ENCODE measurements around the gene CAMK2A.

Gene CAMK2A

GRCh38 chr5:150184990-150185912 lies 104.3 kb downstream of the CAMK2A start:
- Histone ChIP-seq H3K27ac (ENCODE audit: extremely low read depth, low read depth, low read length) (no peak overlapping the region), H3K4me1 (ENCODE audit: control insufficient read depth, insufficient read depth, low read length) (0 out of 2 replicates have a peak, but pooled peaks cover 3% of the 10 kb centered on the region), H3K4me3 (ENCODE audit: low read depth, low read length) (no peak overlapping the region), H3K9me3 (ENCODE audit: control insufficient read depth, insufficient read depth, low read depth, low read length) (no peaks in the 10 kb centered on the region), H3K36me3 (ENCODE audit: control insufficient read depth in 2 of 2, insufficient read depth in 1 of 2, low read length in 2 of 2) (no peaks in the 10 kb centered on the region)
- TF ChIP-seq ZIC2 (tag by site-specific recombination; IDR thresholded peaks at IDR 0.05) (0 out of 2 replicates have a peak, but pooled peaks have one; percentile 21), ZNF529 (tag by site-specific recombination; IDR thresholded peaks at IDR 0.05; ENCODE audit: insufficient replicate concordance) (no peak), ZNF324 (tag by site-specific recombination; IDR thresholded peaks at IDR 0.05) (no peak), ZNF792 (tag by site-specific recombination; IDR thresholded peaks at IDR 0.05) (no peak), ZEB2 (tag by site-specific recombination; IDR thresholded peaks at IDR 0.05) (no peak), YY2 (tag by site-specific recombination; IDR thresholded peaks at IDR 0.05) (no peak), ZNF510 (tag by site-specific recombination; IDR thresholded peaks at IDR 0.05; ENCODE audit: insufficient replicate concordance) (no peak), ZNF664 (tag by site-specific recombination; IDR thresholded peaks at IDR 0.05) (no peak), ZNF2 (tag by site-specific recombination; IDR thresholded peaks at IDR 0.05) (no peak)
- CTCF ChIA-PET = interaction anchor here (0.8 kb wide), 1 partner anchor 56 kb away, joined by 4 read pairs; no protein-coding TSS in a partner anchor
- POLR2A ChIA-PET = no interaction called here

GRCh38 chr5:150184006-150184405 lies 105.6 kb downstream of the CAMK2A start:
- ChIA-PET CTCF (interaction anchor here (0.9 to 1.0 kb wide), 2 partner anchors 9 to 22 kb away, joined by 3 to 5 read pairs; no protein-coding TSS in a partner anchor), POLR2A (no interaction called here)
- no peak overlapping the region for H3K4me3 ChIP-seq (ENCODE audit: low read depth, low read length)
- H3K36me3 ChIP-seq (ENCODE audit: control insufficient read depth in 2 of 2, insufficient read depth in 1 of 2, low read length in 2 of 2) = no peaks in the 10 kb centered on the region
- H3K27ac ChIP-seq (ENCODE audit: extremely low read depth, low read depth, low read length) = no peak overlapping the region
- TF ChIP-seq GLIS1 (tag by site-specific recombination; IDR thresholded peaks at IDR 0.05) (no peak), ZBTB8A (tag by site-specific recombination; IDR thresholded peaks at IDR 0.05) (no peak), SALL2 (tag by site-specific recombination; IDR thresholded peaks at IDR 0.05; ENCODE audit: borderline replicate concordance) (no peak), TSHZ1 (tag by site-specific recombination; IDR thresholded peaks at IDR 0.05; ENCODE audit: borderline replicate concordance) (no peak), ZNF514 (tag by site-specific recombination; IDR thresholded peaks at IDR 0.05) (no peak), ZBTB17 (tag by site-specific recombination; IDR thresholded peaks at IDR 0.05) (no peak), ZNF341 (tag by site-specific recombination; IDR thresholded peaks at IDR 0.05; ENCODE audit: low read depth) (no peak), ZNF768 (tag by site-specific recombination; IDR thresholded peaks at IDR 0.05) (no peak), ZBTB21 (tag by site-specific recombination; IDR thresholded peaks at IDR 0.05) (no peak), ZNF302 (tag by site-specific recombination; IDR thresholded peaks at IDR 0.05; ENCODE audit: low read depth) (no peak), ZNF10 (tag by site-specific recombination; IDR thresholded peaks at IDR 0.05) (no peak), ZXDB (tag by site-specific recombination; IDR thresholded peaks at IDR 0.05) (no peak), ZNF792 (tag by site-specific recombination; IDR thresholded peaks at IDR 0.05) (no peak), ZSCAN16 (tag by site-specific recombination; IDR thresholded peaks at IDR 0.05) (no peak), ZFP37 (tag by site-specific recombination; IDR thresholded peaks at IDR 0.05) (no peak), SETDB1 (IDR thresholded peaks at IDR 0.05; ENCODE audit: insufficient read length, low read length) (no peak)
- H3K4me1 ChIP-seq (ENCODE audit: control insufficient read depth, insufficient read depth, low read length) = 0 out of 2 replicates have a peak, but pooled peaks cover 3% of the 10 kb centered on the region
- no peaks in the 10 kb centered on the region for H3K9me3 ChIP-seq (ENCODE audit: control insufficient read depth, insufficient read depth, low read depth, low read length)

Data from HEK293 (cell line).